Right cardiac atrium (tissue), 5 donors: ENCODE measurements around the gene CSNK1D. TPM values are rescaled to one million over a fixed set of nuclear protein-coding genes. Genes with fewer than 3 reads are reported as not detected.
A peak's percentile ranks its signal among the peaks of the same experiment; 100 is the strongest.

Experiments
- ATAC-seq, 2 donors: fragments of 200-7000 bp; cut with Tn5 transposase; one replicate each; pipeline versions ENCODE4 v1.8.0 to v1.9.1; 2020; ENCODE audit warnings: moderate library complexity in 2 of 2, mild to moderate bottlenecking in 1 of 2
- DNase-seq, 3 donors: peaks; one replicate each; pipeline ENCODE4 v3.0.0-alpha.2; 2020
- H3K27ac ChIP-seq: one replicate; pipeline ENCODE4 v1.5.1; 2013; ENCODE audit warnings: mild to moderate bottlenecking, low read length, control low read depth, moderate library complexity
- H3K27me3 ChIP-seq: one replicate; pipeline ENCODE4 v1.6.1; 2013; ENCODE audit not compliant: control insufficient read depth, insufficient read depth
- H3K4me1 ChIP-seq: one replicate; pipeline ENCODE4 v1.6.1; 2013; ENCODE audit warnings: low read length; ENCODE audit not compliant: control insufficient read depth, insufficient read depth
- H3K4me3 ChIP-seq: one replicate; pipeline ENCODE4 v1.5.1; 2013; ENCODE audit warnings: low read length, control low read depth
- H3K9me3 ChIP-seq: one replicate; pipeline ENCODE4 v1.6.1; 2013; ENCODE audit warnings: low read length; ENCODE audit not compliant: control insufficient read depth
- WGBS: extraction: QIAGEN DNeasy Blood & Tissue Kit; methylation state at CpG from one replicate; pipeline ENCODE4 v1.1.7; 2013; 5-methylcytosine and 5-hydroxymethylcytosine counted together
- intact Hi-C, 4 donors: fragments of 100-400 bp; cut with DNase I; formaldehyde crosslinking; loops; one replicate each; pipeline versions ENCODE4 v1.11.0 to v1.14.0; 2022 to 2023
- polyA plus RNA-seq: library from polyadenylated mRNA; stranded (reverse); fragments of 200-250 nt; gene quantifications from one replicate; pipeline ENCODE4 v1.2.3, GENCODE V29; 2013
- total RNA-seq, 4 donors: library from RNA; stranded (reverse); fragmentation: NEBNext Ultra II Directional; extraction: Animal tissue kit (Norgen Biotek cat#: 25700); gene quantifications; one replicate each; pipeline ENCODE4 v1.2.1, GENCODE V29; 2021
- donor health status: healthy with polysubstance abuse.
- donor health status: DM: no; HTN: yes; CAD: no.
- donor health status: DM: no; HTN: no; CAD: no.
- donor health status: DM: no; HTN: yes; CAD: no; lungs with severe emphysema.
- donor health status: DM: yes; HTN: yes; CAD: no.

Gene CSNK1D
- total and polyA plus RNA-seq, 5 donors, result 61.7 to 81.7 (median 73.3) TPM

- H3K9me3 ChIP-seq, result no peaks in the 10 kb centered on the region
- H3K4me1 ChIP-seq, result peaks cover 4% of the 10 kb centered on the region
- ATAC-seq (peak in 1 of 2 donors; percentile 1), DNase-seq (peak in 2 of 3 donors; percentile 81 to 86)
- intact Hi-C loops, result no loop called here
- 23% methylated on average over 63 of the region's 63 CpGs for WGBS
- H3K4me3 ChIP-seq, result peak overlapping the region; percentile 69
- no peaks in the 10 kb centered on the region for H3K27me3 ChIP-seq
- peak overlapping the region; percentile 40 for H3K27ac ChIP-seq
Observed at GRCh38 chr17:82228278-82228841, 45.1 kb downstream of the CSNK1D start.

GRCh38 chr17:82227629-82228277 is 45.7 kb downstream of the CSNK1D start:
- ATAC-seq (no peak), DNase-seq (peak in 1 of 3 donors; percentile 47)
- H3K4me1 ChIP-seq, result peaks cover 4% of the 10 kb centered on the region
- no peaks in the 10 kb centered on the region for H3K27me3 ChIP-seq
- H3K27ac ChIP-seq, result peak overlapping the region; percentile 40
- H3K4me3 ChIP-seq, result no peak overlapping the region
- WGBS, result 79% methylated on average over 18 of the region's 18 CpGs
- no peaks in the 10 kb centered on the region for H3K9me3 ChIP-seq
- intact Hi-C loops, result no loop called here

- DNase-seq, result peak in 2 of 3 donors; percentile 49 to 67
Observed at GRCh38 chr17:82226809-82227628, 46.5 kb downstream of the CSNK1D start.

GRCh38 chr17:82226146-82226808 is 47.2 kb downstream of the CSNK1D start:
- no peaks in the 10 kb centered on the region for H3K27me3 ChIP-seq
- intact Hi-C loops, result no loop called here
- no peaks in the 10 kb centered on the region for H3K9me3 ChIP-seq
- no peak overlapping the region for H3K27ac ChIP-seq
- ATAC-seq (no peak), DNase-seq (peak in 2 of 3 donors; percentile 37 to 66)
- H3K4me3 ChIP-seq, result no peak overlapping the region
- WGBS, result 86% methylated on average over 15 of the region's 15 CpGs
- H3K4me1 ChIP-seq, result peaks cover 4% of the 10 kb centered on the region

More at GRCh38 chr17:82226809-82227628, 46.5 kb downstream of the CSNK1D start:
- H3K27me3 ChIP-seq, result no peaks in the 10 kb centered on the region
- no peak overlapping the region for H3K27ac ChIP-seq
- peaks cover 4% of the 10 kb centered on the region for H3K4me1 ChIP-seq
- H3K9me3 ChIP-seq, result no peaks in the 10 kb centered on the region
- intact Hi-C loops, result no loop called here
- no peak overlapping the region for H3K4me3 ChIP-seq
- WGBS, result 84% methylated on average over 16 of the region's 16 CpGs
- ATAC-seq, result no peak

GRCh38 chr17:82225368-82226029 is 48.0 kb downstream of the CSNK1D start:
- H3K9me3 ChIP-seq, result no peaks in the 10 kb centered on the region
- ATAC-seq (peak in 1 of 2 donors; percentile 2), DNase-seq (peak in 2 of 3 donors; percentile 55 to 67)
- intact Hi-C loops, result no loop called here
- peaks cover 2% of the 10 kb centered on the region for H3K4me1 ChIP-seq
- H3K27ac ChIP-seq, result no peak overlapping the region
- H3K27me3 ChIP-seq, result no peaks in the 10 kb centered on the region
- WGBS, result 61% methylated on average over 24 of the region's 24 CpGs
- no peak overlapping the region for H3K4me3 ChIP-seq

GRCh38 chr17:82224666-82225065 is 48.8 kb downstream of the CSNK1D start:
- 78% methylated on average over 8 of the region's 8 CpGs for WGBS
- ATAC-seq, result no peak
- Histone ChIP-seq H3K4me1 (no peaks in the 10 kb centered on the region), H3K4me3 (no peak overlapping the region), H3K9me3 (no peaks in the 10 kb centered on the region), H3K27me3 (no peaks in the 10 kb centered on the region), H3K27ac (no peak overlapping the region)
- peak in 1 of 3 donors; percentile 23 for DNase-seq
- intact Hi-C loops, result no loop called here

- WGBS, result 79% methylated on average over 5 of the region's 5 CpGs
- H3K4me3 ChIP-seq, result no peak overlapping the region
- H3K27me3 ChIP-seq, result no peaks in the 10 kb centered on the region
- no peaks in the 10 kb centered on the region for H3K4me1 ChIP-seq
- ATAC-seq (no peak), DNase-seq (no peak)
- intact Hi-C loops, result no loop called here
- H3K27ac ChIP-seq, result no peak overlapping the region
- no peaks in the 10 kb centered on the region for H3K9me3 ChIP-seq
Observed at GRCh38 chr17:82223517-82223916, 50.0 kb downstream of the CSNK1D start.

GRCh38 chr17:82222816-82223215 is 50.7 kb downstream of the CSNK1D start:
- WGBS, result 60% methylated on average over 10 of the region's 10 CpGs
- no peak for ATAC-seq
- peak in 1 of 3 donors; percentile 17 for DNase-seq
- Histone ChIP-seq H3K27ac (no peak overlapping the region), H3K4me3 (no peak overlapping the region), H3K4me1 (no peaks in the 10 kb centered on the region), H3K27me3 (no peaks in the 10 kb centered on the region), H3K9me3 (no peaks in the 10 kb centered on the region)
- intact Hi-C loops, result no loop called here

- H3K27me3 ChIP-seq, result no peaks in the 10 kb centered on the region
- no peaks in the 10 kb centered on the region for H3K9me3 ChIP-seq
- DNase-seq (no peak), ATAC-seq (no peak)
- H3K4me3 ChIP-seq, result no peak overlapping the region
- intact Hi-C loops, result no loop called here
- H3K4me1 ChIP-seq, result no peaks in the 10 kb centered on the region
- no peak overlapping the region for H3K27ac ChIP-seq
- 74% methylated on average over 10 of the region's 10 CpGs for whole genome bisulfite sequencing
Observed at GRCh38 chr17:82221341-82221902, 52.1 kb downstream of the CSNK1D start.
